NCI-H774 (cell line): ENCODE measurements around the gene OR4S1.
"Not testable (repeated sequence)": the region's sequence is repeated elsewhere in the genome, so short reads cannot be mapped to it uniquely, and the experiment has no call there.

ENCODE experiments used
- DNase-seq: peaks from one replicate; lab custom pipeline; 2025; lab: John Stamatoyannopoulos, UW

The OR4S1 gene

GRCh38 chr11:48305923-48306322, at the start of gene OR4S1:
TSS of gene OR4S1 (plus strand) at chr11:48306223. CDS start at chr11:48306223, 0 bp downstream.
- DNase-seq: no peak

DNA sequence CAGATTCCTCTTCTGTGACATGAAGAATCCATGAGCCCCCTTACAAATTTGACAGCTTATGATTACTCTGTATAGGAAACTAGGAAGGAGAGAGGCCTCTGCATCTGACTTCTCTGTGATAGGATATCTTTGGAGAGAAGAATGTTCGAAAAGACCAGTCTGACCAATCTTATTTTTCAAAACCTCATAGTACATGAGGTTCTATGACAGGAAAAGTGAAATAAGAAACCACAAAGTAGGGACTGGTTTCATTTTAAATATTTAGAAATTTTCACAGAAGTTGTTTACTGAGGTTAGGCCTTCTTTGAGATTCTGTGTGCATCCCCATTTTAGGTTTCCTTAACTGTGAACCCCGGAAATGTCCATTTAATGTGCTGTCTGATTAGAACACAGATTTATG, 44.4 kb upstream of the OR4S1 start:
- no peak for DNase-seq

DNA sequence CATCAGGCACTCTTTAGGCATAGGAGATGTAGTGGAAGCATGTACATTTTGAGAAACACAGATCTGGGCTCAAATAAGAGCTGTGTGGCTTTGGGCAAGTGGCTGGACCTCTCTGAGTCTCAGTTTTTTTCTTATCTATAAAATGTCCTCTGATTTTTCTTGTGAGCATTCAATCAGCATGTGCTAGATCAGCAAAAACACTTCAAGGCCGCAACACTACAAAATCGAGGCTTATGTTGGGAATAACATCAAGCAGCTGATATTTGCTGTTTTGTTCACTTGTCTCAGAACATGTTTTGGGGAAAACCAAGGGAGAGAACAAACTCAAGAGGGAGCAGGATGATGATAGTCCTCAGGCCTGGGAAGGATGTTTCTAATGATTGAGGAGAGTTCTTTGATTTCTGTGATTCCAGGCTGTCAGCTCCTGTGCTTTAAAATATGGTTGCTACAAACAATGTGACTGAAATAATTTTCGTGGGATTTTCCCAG, 42.6 kb upstream of the OR4S1 start, which contains the start of gene OR4X1:
Gene OR4X1 (plus strand): TSS at position 439 of the 489 bp plus-strand sequence. CDS start 0 bp downstream, at position 439.
- no peak for DNase-seq

GRCh38 chr11:48270621-48271020, 35.4 kb upstream of the OR4S1 start:
- DNase-seq: no peak

GRCh38 chr11:48272606-48273005, 33.4 kb upstream of the OR4S1 start:
- DNase-seq: no peak

DNA sequence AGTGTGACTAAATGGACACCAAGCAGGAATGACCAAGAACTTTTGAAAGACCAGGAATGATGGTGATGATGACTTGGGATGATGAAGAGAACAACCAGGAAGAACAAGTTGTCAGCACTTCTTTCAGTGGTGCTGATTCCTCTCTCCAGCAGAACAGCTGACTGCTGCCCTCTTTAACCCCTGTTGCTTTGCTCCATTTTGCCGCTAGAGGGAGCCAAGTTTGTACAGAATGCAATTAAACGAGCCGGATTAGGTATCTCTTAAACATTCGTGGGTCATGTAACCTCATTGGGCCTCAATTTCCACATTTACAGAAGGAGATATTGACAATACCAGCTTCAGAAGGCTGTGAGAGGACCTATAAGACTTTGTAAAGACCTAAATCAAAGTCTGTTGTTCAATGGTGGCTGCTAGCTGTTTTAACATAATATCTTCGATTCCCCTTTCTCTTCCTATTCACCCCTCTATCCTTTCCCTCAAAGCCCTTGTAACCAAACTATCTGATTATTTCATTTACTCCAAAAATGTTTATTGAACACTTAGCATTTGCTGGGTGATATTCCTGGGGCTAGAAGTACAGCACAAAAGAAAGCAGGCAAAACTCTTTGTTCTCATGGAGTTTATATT, 1.9 kb downstream of the OR4S1 start:
- peak; percentile 54 for DNase-seq

GRCh38 chr11:48313590-48313989, 7.6 kb downstream of the OR4S1 start:
- DNase-seq: not testable (repeated sequence)

- not testable (repeated sequence) for DNase-seq
These were observed 13.8 kb downstream of the OR4S1 start for GRCh38 chr11:48319813-48320212.

DNA sequence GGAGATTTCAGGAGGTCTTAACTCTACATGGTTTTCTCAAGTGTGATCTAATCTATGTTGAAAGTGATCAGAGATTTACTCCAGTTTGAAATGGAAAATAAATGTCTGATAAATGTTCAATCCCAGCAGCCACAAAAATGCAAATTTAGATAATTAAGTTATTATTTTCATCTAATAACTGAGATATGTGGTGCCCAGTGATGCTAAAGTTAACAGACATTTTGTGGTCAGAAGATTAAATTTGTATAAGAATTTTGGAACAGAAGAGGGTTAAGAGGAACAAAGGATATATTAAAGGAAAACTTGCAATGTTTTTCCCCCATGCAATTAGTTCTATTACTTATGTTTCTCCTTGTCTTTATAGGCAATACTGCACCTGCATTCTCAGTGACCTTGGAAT, 18.6 kb downstream of the OR4S1 start, which contains the start of gene OR4C3:
Gene OR4C3 (plus strand): TSS at position 301 of the 400 bp plus-strand sequence. CDS start 102 bp downstream, outside the sequence.
- DNase-seq: not testable (repeated sequence)

DNA sequence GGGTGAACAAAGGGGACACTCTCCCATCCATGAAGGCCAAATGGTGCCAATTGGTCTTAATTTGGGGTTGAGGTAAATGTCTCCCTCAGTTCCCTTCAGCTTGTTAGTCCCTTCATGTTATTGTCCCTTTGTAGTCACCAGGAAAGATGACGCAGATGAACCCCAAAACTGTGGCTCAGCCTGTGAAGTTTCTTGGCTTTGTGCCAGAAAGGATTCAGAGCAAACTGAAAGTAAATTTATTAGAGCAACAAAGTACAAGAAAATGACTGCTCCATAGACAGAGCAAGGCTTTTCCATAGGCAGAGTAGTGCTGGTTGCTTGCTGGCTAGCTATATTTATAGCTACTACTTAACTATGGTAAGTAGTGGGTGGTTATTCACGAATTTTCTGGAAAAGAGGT, 35.4 kb downstream of the OR4S1 start:
- DNase-seq: no peak

- not testable (repeated sequence) for DNase-seq
These were observed 36.5 kb downstream of the OR4S1 start for GRCh38 chr11:48342505-48342904.

DNA sequence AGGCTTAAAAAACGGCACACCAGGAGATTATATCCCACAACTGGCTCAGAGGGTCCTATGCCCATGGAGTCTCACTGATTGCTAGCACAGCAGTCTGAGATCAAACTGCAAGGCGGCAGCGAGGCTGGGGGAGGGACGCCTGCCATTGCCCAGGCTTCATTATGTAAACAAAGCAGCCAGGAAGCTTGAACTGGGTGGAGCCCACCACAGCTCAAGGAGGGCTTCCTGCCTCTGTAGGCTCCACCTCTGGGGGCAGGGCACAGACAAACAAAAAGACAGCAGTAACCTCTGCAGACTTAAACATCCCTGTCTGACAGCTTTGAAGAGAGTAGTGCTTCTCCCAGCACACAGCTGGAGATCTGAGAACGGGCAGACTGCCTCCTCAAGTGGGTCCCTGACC, 40.3 kb downstream of the OR4S1 start:
- DNase-seq: not testable (repeated sequence)

DNA sequence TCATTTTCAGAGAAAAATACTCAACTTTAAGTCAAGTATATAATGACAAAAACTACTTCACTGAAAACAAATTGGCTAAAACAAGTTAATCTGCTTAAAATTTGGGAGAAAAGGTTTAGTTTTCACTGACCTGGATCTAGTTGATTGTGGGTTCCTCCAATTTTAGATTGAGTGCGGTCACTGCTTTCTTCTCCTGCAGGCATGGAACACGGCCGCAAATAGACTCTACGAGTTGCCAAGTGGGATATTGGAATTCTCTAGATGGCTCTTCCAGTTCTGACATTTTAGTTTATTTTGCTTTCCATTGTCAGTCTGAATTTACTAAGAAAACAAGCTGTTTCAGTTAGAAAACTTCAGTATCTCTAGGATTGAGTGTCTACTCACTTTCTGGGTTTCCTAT, 48.0 kb downstream of the OR4S1 start:
- DNase-seq: no peak

DNA sequence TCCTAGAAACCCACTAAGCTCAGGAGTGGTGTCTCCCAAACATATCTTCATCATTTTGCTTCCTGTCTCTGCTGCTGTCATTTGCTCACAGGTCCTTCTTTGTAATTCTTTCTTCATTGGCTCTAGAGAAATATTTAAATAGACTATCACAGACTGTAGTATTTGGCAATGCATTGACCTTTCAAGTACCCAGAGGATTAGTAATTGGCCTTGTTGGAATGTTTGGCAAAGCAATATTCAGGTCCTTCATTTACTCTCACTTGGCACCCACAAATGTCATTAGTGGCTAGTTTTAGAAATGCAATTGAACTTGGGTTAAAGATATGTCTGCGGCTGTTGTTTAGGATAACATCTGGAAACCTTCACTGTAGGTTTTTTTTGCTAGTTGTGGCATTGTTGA, 48.7 kb downstream of the OR4S1 start:
- DNase-seq: no peak
